GM12891 (cell line): ENCODE data around the gene MTIF2.

Source experiments
- DNase-seq: peaks from one replicate; pipeline ENCODE4 v3.0.0; 2011; ENCODE audit warnings: low spot score; ENCODE audit not compliant: insufficient read length
- FAIRE-seq: peaks from 2 replicates; lab custom pipeline; 2011; peaks lifted over from hg19 to GRCh38; lab: Jason Lieb, UNC
- PAX5 ChIP-seq: IDR thresholded peaks from 2 replicates; pipeline ENCODE4 v1.6.1; 2011; ENCODE audit warnings: low read length, moderate library complexity, mild to moderate bottlenecking; ENCODE audit not compliant: insufficient read depth, severe bottlenecking
- POLR2A ChIP-seq: IDR thresholded peaks from 2 replicates; pipeline ENCODE4 v1.6.1; 2011; ENCODE audit warnings: low read depth, low read length, control low read depth
- POLR2AphosphoS5 ChIP-seq: IDR thresholded peaks from 2 replicates; pipeline ENCODE4 v1.6.1; 2011; ENCODE audit warnings: low read depth, low read length, control low read depth
- POU2F2 ChIP-seq: IDR thresholded peaks from 2 replicates; pipeline ENCODE4 v1.6.1; 2011; ENCODE audit warnings: low read depth, mild to moderate bottlenecking, control low read depth, low read length, moderate library complexity
- SPI1 ChIP-seq: IDR thresholded peaks from 2 replicates; pipeline ENCODE4 v1.6.1; 2011; ENCODE audit warnings: low read depth, low read length, control low read depth
- TAF1 ChIP-seq: IDR thresholded peaks from 2 replicates; pipeline ENCODE4 v1.6.1; 2011; ENCODE audit warnings: low read depth, low read length, control low read depth

The MTIF2 gene

DNA sequence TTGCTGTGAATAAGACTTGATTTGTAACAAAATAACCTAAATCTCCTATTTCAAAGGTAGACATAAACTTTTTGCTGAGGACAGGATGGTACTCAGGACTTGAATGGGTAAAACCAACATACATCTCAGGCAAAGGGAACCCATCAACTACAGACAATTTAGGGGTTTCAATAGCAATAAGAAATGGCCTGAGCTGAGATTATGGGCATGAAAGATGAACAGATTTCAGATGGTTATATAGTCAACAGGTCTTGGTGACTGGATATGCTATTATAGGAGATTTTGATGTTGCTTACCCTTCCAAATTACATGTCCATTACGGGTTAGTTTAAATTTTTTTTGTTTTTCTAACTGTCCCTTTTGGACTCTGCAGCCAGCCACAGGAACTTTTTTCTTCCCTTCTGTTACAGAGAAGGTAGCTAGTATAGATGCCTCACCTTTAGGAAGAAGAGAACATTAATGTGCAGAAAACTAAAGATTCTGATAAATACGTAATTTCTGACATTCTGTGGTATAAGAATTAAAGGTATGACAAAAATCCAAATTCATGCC lies 32.0 kb downstream of the MTIF2 start:
- no peak for DNase-seq
- peak; percentile 63 for TF ChIP-seq POLR2AphosphoS5
- no peak for TF ChIP-seq SPI1
- TF ChIP-seq TAF1, result no peak
- peak; percentile 56; the same call in 1 of the 2 replicates for TF ChIP-seq POLR2A
- TF ChIP-seq PAX5, result no peak
- no peak for FAIRE-seq

DNA sequence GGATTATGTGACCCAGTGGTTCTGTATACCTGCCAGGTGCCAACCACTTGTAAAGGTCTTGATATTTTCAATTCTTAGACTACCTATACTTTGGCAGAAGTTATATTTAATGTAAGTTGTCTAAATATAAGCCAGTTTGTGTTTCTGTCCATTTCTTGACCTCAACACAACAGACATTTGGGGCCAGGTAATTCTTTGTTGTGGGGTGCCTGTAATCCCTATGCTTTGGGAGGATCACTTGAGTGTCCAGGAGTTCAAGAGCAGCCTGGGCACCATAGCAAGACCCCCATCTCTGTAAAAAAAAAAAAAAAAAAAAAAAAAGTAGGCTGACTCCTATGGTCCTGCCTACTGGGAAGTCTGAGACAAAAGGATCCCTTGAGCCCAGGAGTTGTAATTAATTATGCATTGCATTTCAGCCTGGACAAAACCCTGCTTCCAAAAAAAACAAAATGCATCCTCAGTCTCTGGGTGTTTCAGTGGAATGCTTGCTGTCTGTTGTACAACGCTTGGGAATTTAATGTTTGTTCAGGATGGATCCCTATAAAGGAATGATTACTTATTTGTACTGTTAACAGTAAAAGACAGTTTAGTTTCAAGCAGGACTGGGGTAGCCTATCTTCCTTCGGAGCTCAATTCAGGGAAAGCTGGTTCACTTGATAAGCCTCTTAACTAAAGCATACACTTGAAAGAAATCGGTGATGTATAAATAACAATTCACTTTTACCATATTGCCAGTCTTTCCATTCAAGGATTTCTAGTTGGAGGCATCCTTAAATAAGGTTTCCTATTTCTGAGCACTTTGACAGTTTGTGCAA lies 33.1 kb downstream of the MTIF2 start:
- no peak for TF ChIP-seq TAF1
- no peak for TF ChIP-seq POU2F2
- TF ChIP-seq SPI1, result no peak
- TF ChIP-seq POLR2A, result no peak; the same call in none of the 2 replicates
- TF ChIP-seq POLR2AphosphoS5, result no peak; the same call in none of the 2 replicates
- TF ChIP-seq PAX5, result no peak
- FAIRE-seq (no peak), DNase-seq (no peak)

GRCh38 chr2:55233658-55233940 lies 35.4 kb downstream of the MTIF2 start:
- no peak for FAIRE-seq
- TF ChIP-seq PAX5 (no peak), POLR2AphosphoS5 (no peak), SPI1 (no peak), TAF1 (no peak), POU2F2 (no peak), POLR2A (no peak)
- no peak for DNase-seq

- TF ChIP-seq TAF1, result no peak; the same call in 1 of the 2 replicates
- TF ChIP-seq POLR2A, result peak; percentile 41; the same call in 1 of the 2 replicates
- no peak for DNase-seq
- FAIRE-seq, result peak; percentile 9
Measured at GRCh38 chr2:55232863-55233657, 36.0 kb downstream of the MTIF2 start.

GRCh38 chr2:55232084-55232862 lies 36.8 kb downstream of the MTIF2 start, which contains the start of the genes CLHC1 and RPS27A:
CLHC1 (minus strand) TSS chr2:55232293; CDS start chr2:55222411, 9,882 bp downstream.
RPS27A (plus strand) TSS chr2:55232688; CDS start chr2:55232825, 137 bp downstream.
- FAIRE-seq (peak; percentile 79), DNase-seq (peak; percentile 55)
- TF ChIP-seq SPI1 (peak; percentile 35; the same call in 1 of the 2 replicates), TAF1 (peak; percentile 98), POLR2AphosphoS5 (peak; percentile 98), POU2F2 (peak; percentile 88), POLR2A (peak; percentile 98), PAX5 (no peak)

DNA sequence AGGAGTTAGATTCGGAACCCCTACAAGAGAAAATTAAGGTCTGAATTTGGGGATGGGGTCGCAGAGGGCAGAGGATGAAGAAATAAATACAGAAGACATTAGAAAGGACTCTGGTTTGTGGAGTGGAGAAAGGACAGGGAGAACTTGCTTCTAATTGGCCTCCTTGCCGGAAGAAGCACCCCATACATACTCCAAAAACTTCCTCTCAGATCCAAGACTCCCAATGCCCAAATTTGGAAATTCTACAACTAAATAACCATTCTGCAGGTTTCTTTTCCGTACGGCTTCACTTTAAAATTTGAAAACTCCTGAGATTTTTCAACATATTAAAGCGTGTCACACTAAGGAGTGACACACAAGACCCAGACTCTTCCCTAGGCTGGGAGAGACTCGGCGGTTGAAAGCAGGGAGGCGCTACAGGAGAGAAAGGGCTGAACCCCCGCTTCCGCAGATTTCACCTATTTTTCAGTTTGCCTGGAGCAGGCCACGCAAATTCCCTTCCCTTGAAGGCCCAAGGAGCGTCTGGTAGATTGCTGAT lies 37.4 kb downstream of the MTIF2 start:
- FAIRE-seq, result no peak
- DNase-seq, result no peak
- TF ChIP-seq POLR2A (no peak), POU2F2 (no peak), PAX5 (no peak), TAF1 (no peak), SPI1 (no peak), POLR2AphosphoS5 (no peak)

GRCh38 chr2:55230551-55230950 lies 38.5 kb downstream of the MTIF2 start:
- FAIRE-seq (no peak), DNase-seq (no peak)
- TF ChIP-seq PAX5, result no peak
- no peak for TF ChIP-seq POLR2AphosphoS5
- no peak for TF ChIP-seq POU2F2
- TF ChIP-seq TAF1, result no peak
- no peak for TF ChIP-seq SPI1
- TF ChIP-seq POLR2A, result no peak

- TF ChIP-seq PAX5 (no peak), POLR2AphosphoS5 (no peak), POLR2A (no peak), POU2F2 (no peak), SPI1 (no peak), TAF1 (no peak)
- DNase-seq (no peak), FAIRE-seq (no peak)
Measured at GRCh38 chr2:55229221-55229620, 39.8 kb downstream of the MTIF2 start.

- FAIRE-seq (no peak), DNase-seq (no peak)
- TF ChIP-seq PAX5 (no peak), TAF1 (no peak), POLR2AphosphoS5 (no peak), POLR2A (no peak), POU2F2 (no peak), SPI1 (no peak)
Measured at GRCh38 chr2:55228226-55228563, 40.8 kb downstream of the MTIF2 start.
